ENCODE measurements around the gene PCBD2.

DNA sequence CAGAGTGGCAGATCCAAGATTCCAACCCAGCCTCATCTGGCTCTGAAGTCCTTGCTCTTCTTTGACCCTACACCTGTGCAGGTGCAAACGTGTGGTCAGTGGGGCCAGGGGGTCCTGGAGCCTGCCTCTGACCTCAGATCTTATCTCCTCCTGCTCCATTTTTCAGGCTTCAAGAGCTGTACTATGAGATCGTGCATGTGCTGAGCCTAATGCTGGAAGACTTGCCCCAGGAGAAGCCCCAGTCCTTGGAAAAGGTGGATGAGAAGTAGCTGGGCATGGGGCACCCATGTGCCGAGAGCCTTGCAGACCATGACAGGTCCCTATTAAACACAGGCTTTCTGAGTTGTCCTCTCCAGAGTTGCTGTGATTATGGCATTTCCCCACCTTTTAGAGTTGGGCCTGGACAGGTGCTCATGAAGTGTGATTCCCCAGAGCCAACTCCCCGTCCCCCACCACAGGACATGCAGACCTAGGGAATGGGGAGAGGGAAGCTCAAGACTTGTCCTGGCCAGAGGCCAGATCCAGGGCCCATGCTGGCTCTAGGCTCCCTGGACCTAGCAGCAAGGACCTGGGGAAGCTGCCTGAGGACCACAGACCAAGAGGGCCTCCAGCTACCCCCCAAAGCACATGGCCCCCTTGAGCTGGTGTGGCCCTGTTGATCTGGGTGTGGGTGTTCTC lies 106.6 kb downstream of the PCBD2 start:
- TF ChIP-seq, protein P1, sequence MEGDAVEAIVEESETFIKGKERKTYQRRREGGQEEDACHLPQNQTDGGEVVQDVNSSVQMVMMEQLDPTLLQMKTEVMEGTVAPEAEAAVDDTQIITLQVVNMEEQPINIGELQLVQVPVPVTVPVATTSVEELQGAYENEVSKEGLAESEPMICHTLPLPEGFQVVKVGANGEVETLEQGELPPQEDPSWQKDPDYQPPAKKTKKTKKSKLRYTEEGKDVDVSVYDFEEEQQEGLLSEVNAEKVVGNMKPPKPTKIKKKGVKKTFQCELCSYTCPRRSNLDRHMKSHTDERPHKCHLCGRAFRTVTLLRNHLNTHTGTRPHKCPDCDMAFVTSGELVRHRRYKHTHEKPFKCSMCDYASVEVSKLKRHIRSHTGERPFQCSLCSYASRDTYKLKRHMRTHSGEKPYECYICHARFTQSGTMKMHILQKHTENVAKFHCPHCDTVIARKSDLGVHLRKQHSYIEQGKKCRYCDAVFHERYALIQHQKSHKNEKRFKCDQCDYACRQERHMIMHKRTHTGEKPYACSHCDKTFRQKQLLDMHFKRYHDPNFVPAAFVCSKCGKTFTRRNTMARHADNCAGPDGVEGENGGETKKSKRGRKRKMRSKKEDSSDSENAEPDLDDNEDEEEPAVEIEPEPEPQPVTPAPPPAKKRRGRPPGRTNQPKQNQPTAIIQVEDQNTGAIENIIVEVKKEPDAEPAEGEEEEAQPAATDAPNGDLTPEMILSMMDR (IDR thresholded peaks at IDR 0.05; ENCODE audit: low read depth, low read length): no peak
- no peak for TF ChIP-seq POLR2A (IDR thresholded peaks at IDR 0.05; ENCODE audit: extremely low read depth, insufficient read length)
- no peak for TF ChIP-seq MYC (IDR thresholded peaks at IDR 0.05; ENCODE audit: low read depth, low read length)
- TF ChIP-seq, protein P2, sequence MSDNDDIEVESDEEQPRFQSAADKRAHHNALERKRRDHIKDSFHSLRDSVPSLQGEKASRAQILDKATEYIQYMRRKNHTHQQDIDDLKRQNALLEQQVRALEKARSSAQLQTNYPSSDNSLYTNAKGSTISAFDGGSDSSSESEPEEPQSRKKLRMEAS (IDR thresholded peaks at IDR 0.05; ENCODE audit: low read depth, low read length): no peak

Measured in NB4 (cell line).